Endothelial cell of umbilical vein (primary cell): ENCODE measurements around the gene CEMP1. TPM values are rescaled to one million over a fixed set of nuclear protein-coding genes. Genes with fewer than 3 reads are reported as not detected.

Experiments used
- BruUV-seq: library from RNA; stranded (reverse); fragments of 400-500 nt; replicated peaks from 2 replicates; lab custom pipeline; 2021; lab: Mats Ljungman, UMichigan
- CTCF ChIA-PET: fragments of 300-600, 350-600 bp; sonication (Branson Sonifier 250); formaldehyde crosslinking; loops from one replicate; lab custom pipeline; 2021; ENCODE audit warnings: antibody characterized with exemption, inconsistent platforms; lab: Charles Lee
- POLR2A ChIA-PET: fragments of 300-600, 350-600 bp; sonication (Branson Sonifier 250); formaldehyde crosslinking; loops from one replicate; lab custom pipeline; 2021; ENCODE audit warnings: antibody characterized with exemption, inconsistent platforms; lab: Charles Lee
- DNase-seq: peaks from one replicate; pipeline ENCODE4 v3.0.0-alpha.2; 2011; ENCODE audit warnings: low read depth, low spot score
- FAIRE-seq: peaks from 2 replicates; lab custom pipeline; 2011; peaks lifted over from hg19 to GRCh38; lab: Jason Lieb, UNC
- H2AFZ ChIP-seq: 2 replicates; pipeline ENCODE4 v1.6.0; 2012; ENCODE audit warnings: low read depth, low read length, control low read depth, inconsistent platforms
- H3K27ac ChIP-seq: 2 replicates; pipeline ENCODE4 v1.5.1; 2011; ENCODE audit warnings: low read depth, mild to moderate bottlenecking, control low read depth, low read length, moderate library complexity; ENCODE audit not compliant: insufficient read depth
- H3K27me3 ChIP-seq, 2 experiments: 2 replicates each; pipeline versions ENCODE4 v1.6.0 to v1.6.1; 2011; ENCODE audit warnings: low read length in 2 of 2, mixed read lengths in 1 of 2; ENCODE audit not compliant: control insufficient read depth in 2 of 2, insufficient read depth in 2 of 2
- H3K36me3 ChIP-seq, 2 experiments: 2 replicates in 1 of 2; 3 replicates in 1 of 2; pipeline ENCODE4 v1.5.1; 2011; ENCODE audit warnings: low read length in 2 of 2, mild to moderate bottlenecking in 1 of 2, moderate library complexity in 1 of 2; ENCODE audit not compliant: control insufficient read depth in 2 of 2, insufficient read depth in 2 of 2; ENCODE audit errors: extremely low read depth in 1 of 2
- H3K4me1 ChIP-seq: 3 replicates; pipeline ENCODE4 v1.5.1; 2011; ENCODE audit warnings: mild to moderate bottlenecking, low read length; ENCODE audit not compliant: control insufficient read depth, insufficient read depth; ENCODE audit errors: extremely low read depth
- H3K4me2 ChIP-seq: 2 replicates; pipeline ENCODE4 v1.6.1; 2011; ENCODE audit warnings: low read length, control low read depth, mixed read lengths; ENCODE audit not compliant: insufficient read depth
- H3K4me3 ChIP-seq, 3 experiments: fragments of 200-600 bp in 1 of 3; sonication (generic), shearing (Covaris generic) in 1 of 3; replicated peaks in 1 of 3; 2 replicates each; pipeline ENCODE4 v1.5.1; 2011 to 2016; ENCODE audit warnings: control low read depth in 3 of 3, low read length in 3 of 3, mild to moderate bottlenecking in 2 of 3, inconsistent platforms in 1 of 3, low read depth in 1 of 3, moderate library complexity in 1 of 3; ENCODE audit not compliant: insufficient read depth in 1 of 3
- H3K79me2 ChIP-seq: 2 replicates; pipeline ENCODE4 v1.6.0; 2012; ENCODE audit warnings: low read length, inconsistent platforms; ENCODE audit not compliant: control insufficient read depth, insufficient read depth
- H3K9ac ChIP-seq: replicated peaks from 2 replicates; pipeline ENCODE3; 2011; ENCODE audit warnings: low read length, control low read depth; ENCODE audit not compliant: insufficient read depth; ENCODE audit errors: extremely low read depth
- H3K9me1 ChIP-seq: replicated peaks from 3 replicates; pipeline ENCODE4 v1.6.0; 2011; ENCODE audit warnings: mild to moderate bottlenecking, low read length; ENCODE audit not compliant: control insufficient read depth, insufficient read depth; ENCODE audit errors: extremely low read depth
- H3K9me3 ChIP-seq: replicated peaks from 2 replicates; pipeline ENCODE4 v1.5.1; 2012; ENCODE audit warnings: low read length, inconsistent platforms; ENCODE audit not compliant: control insufficient read depth, insufficient read depth
- H4K20me1 ChIP-seq: replicated peaks from 2 replicates; pipeline ENCODE3; 2011; ENCODE audit warnings: mild to moderate bottlenecking, low read length; ENCODE audit not compliant: control insufficient read depth, insufficient read depth; ENCODE audit errors: extremely low read depth
- EZH2 ChIP-seq: IDR thresholded peaks from 2 replicates; pipeline ENCODE4 v1.6.1; 2012; ENCODE audit warnings: borderline replicate concordance, low read depth, mild to moderate bottlenecking, moderate library complexity, low read length, inconsistent platforms; ENCODE audit not compliant: severe bottlenecking
- FOS ChIP-seq: IDR thresholded peaks from 2 replicates; pipeline ENCODE4 v1.6.1; 2011; ENCODE audit warnings: mild to moderate bottlenecking, low read length, moderate library complexity, borderline replicate concordance; ENCODE audit not compliant: insufficient read depth
- GATA2 ChIP-seq: IDR thresholded peaks from 2 replicates; pipeline ENCODE4 v1.7.0; 2011; ENCODE audit warnings: low read depth, mild to moderate bottlenecking, moderate library complexity, mixed read lengths, low read length; ENCODE audit not compliant: insufficient read length, insufficient read depth
- JUN ChIP-seq: IDR thresholded peaks from 2 replicates; pipeline ENCODE4 v1.6.1; 2011; ENCODE audit warnings: borderline replicate concordance, low read depth; ENCODE audit not compliant: insufficient read length, insufficient read depth
- MYC ChIP-seq: IDR thresholded peaks from one replicate; pipeline ENCODE4 v1.6.1; 2011; ENCODE audit warnings: mild to moderate bottlenecking, low read depth, low read length
- POLR2A ChIP-seq: IDR thresholded peaks from 2 replicates; pipeline ENCODE4 v1.6.1; 2012; ENCODE audit warnings: low read depth, mild to moderate bottlenecking, control low read depth, low read length
- POLR2AphosphoS5 ChIP-seq: IDR thresholded peaks from 2 replicates; pipeline ENCODE4 v1.6.1; 2012; ENCODE audit warnings: low read depth, mild to moderate bottlenecking, control low read depth, low read length, moderate library complexity; ENCODE audit not compliant: insufficient read depth
- dilution Hi-C: fragments of 300-500 bp; cut with MboI; formaldehyde crosslinking; loops from one replicate; pipeline ENCODE4 v1.15.0; 2019; ENCODE audit warnings: low sequenced_read_pairs; ENCODE audit not compliant: extremely low pct_ligation_motif_present
- intact Hi-C: fragments of 100-400 bp; cut with micrococcal nuclease; formaldehyde crosslinking; loops from one replicate; pipeline ENCODE4 v1.10.0; 2022
- polyA plus RNA-seq, 4 experiments: library from polyadenylated mRNA; depleted of rRNA in 3 of 4; stranded (reverse) in 3 of 4; unstranded in 1 of 4; fragments of >200 nt; gene quantifications; 2 replicates each; pipeline versions ENCODE4 v1.2.1 to v1.2.3, GENCODE V29; 2011 to 2012; ENCODE audit warnings: missing spikeins in 1 of 4
- total RNA-seq: library from RNA; stranded (reverse); gene quantifications from 2 replicates; pipeline ENCODE4 v1.2.3, GENCODE V29; 2021
- TF ChIP-seq, protein P1 (sequence below): IDR thresholded peaks from 2 replicates; pipeline ENCODE4 v1.6.1; 2011; ENCODE audit not compliant: insufficient read depth, insufficient read length
- TF ChIP-seq, protein P2 (sequence below), 2 donors: IDR thresholded peaks; 1 replicate in 1 of 2; 2 replicates in 1 of 2; pipeline ENCODE4 v1.5.1; 2011; ENCODE audit warnings: low read length in 2 of 2, mild to moderate bottlenecking in 2 of 2, moderate library complexity in 2 of 2, control low read depth in 1 of 2, inconsistent platforms in 1 of 2, low read depth in 1 of 2; ENCODE audit not compliant: insufficient read depth in 1 of 2; ENCODE audit errors: extremely low read depth in 1 of 2

Gene CEMP1
- total and polyA plus RNA-seq, 2 donors (not counting 3 experiments of a cell fraction or from before 2014, with no cell fraction given), result not detected

DNA sequence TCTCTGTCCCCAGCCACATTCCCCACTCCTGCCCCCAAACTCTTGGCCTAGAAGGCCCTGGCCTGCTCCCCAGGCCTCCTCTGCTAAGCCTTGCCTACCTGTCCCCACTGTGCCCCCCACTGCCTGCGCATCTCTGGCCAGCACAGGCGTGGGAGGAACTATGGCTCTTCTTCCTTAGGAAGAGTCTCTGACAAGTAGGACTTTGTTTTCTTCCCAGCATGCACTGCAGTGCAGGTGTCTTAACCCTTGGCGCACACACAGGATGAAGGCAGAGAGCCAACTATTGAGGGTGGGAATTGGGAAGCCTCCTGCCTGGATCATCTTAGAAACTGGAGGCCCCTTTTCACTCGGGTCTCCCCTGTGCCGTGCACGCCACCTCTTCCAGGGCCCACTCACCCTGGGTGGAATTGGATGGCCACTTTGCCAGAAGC lies 7.4 kb downstream of the CEMP1 start:
- H3K4me1 ChIP-seq, result peaks cover 11% of the 10 kb centered on the region
- FAIRE-seq (no peak), DNase-seq (no peak)
- no peak overlapping the region for H3K4me2 ChIP-seq
- H3K9ac ChIP-seq, result no peak overlapping the region
- CTCF ChIA-PET, result no interaction called here
- H3K4me3 ChIP-seq, result no peak overlapping the region
- H3K27me3 ChIP-seq, result no peaks in the 10 kb centered on the region
- POLR2A ChIA-PET, result interaction anchor here (0.8 kb wide), 1 partner anchor 9 kb away, joined by 3 read pairs; no protein-coding TSS in a partner anchor
- intact Hi-C loops, result no loop called here
- TF ChIP-seq FOS (no peak), EZH2 (no peak), GATA2 (no peak), MYC (no peak), JUN (no peak), POLR2A (no peak), POLR2AphosphoS5 (no peak)
- TF ChIP-seq, protein P1, sequence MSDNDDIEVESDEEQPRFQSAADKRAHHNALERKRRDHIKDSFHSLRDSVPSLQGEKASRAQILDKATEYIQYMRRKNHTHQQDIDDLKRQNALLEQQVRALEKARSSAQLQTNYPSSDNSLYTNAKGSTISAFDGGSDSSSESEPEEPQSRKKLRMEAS, result no peak
- TF ChIP-seq, protein P2, sequence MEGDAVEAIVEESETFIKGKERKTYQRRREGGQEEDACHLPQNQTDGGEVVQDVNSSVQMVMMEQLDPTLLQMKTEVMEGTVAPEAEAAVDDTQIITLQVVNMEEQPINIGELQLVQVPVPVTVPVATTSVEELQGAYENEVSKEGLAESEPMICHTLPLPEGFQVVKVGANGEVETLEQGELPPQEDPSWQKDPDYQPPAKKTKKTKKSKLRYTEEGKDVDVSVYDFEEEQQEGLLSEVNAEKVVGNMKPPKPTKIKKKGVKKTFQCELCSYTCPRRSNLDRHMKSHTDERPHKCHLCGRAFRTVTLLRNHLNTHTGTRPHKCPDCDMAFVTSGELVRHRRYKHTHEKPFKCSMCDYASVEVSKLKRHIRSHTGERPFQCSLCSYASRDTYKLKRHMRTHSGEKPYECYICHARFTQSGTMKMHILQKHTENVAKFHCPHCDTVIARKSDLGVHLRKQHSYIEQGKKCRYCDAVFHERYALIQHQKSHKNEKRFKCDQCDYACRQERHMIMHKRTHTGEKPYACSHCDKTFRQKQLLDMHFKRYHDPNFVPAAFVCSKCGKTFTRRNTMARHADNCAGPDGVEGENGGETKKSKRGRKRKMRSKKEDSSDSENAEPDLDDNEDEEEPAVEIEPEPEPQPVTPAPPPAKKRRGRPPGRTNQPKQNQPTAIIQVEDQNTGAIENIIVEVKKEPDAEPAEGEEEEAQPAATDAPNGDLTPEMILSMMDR (IDR thresholded peaks at IDR 0.05; ENCODE audit: extremely low read depth in 1 of 2, insufficient read depth in 1 of 2, low read depth in 1 of 2, low read length in 2 of 2), result no peak
- peaks cover 7 to 34% of the 10 kb centered on the region in 2 experiments for H3K36me3 ChIP-seq
- no peaks in the 10 kb centered on the region for H3K9me3 ChIP-seq
- peaks cover 16% of the 10 kb centered on the region for H3K79me2 ChIP-seq
- no TSS peak for BruUV-seq
- no peak overlapping the region for H2AFZ ChIP-seq
- dilution Hi-C loops, result no loop called here
- H3K9me1 ChIP-seq, result no peaks in the 10 kb centered on the region
- no peak overlapping the region for H3K27ac ChIP-seq
- H4K20me1 ChIP-seq, result no peaks in the 10 kb centered on the region
